Activated CD4-positive, alpha-beta memory T cell treated with anti-CD3 and anti-CD28 coated beads for 36 hours (primary cell): ENCODE results near the gene AFAP1. TPM values are rescaled to one million over a fixed set of nuclear protein-coding genes. Genes with fewer than 3 reads are reported as not detected.
A peak's percentile ranks its signal among the peaks of the same experiment; 100 is the strongest.

Experiments
- CTCF ChIA-PET: fragments of 350-600 bp; sonication (Branson Sonifier 250); formaldehyde crosslinking; loops from one replicate; lab custom pipeline; 2021; ENCODE audit warnings: antibody characterized with exemption, inconsistent platforms; lab: Charles Lee
- POLR2A ChIA-PET: fragments of 350-600 bp; sonication (Branson Sonifier 250); formaldehyde crosslinking; loops from one replicate; lab custom pipeline; 2021; ENCODE audit warnings: antibody characterized with exemption; lab: Charles Lee
- DNase-seq: peaks from one replicate; pipeline ENCODE4 v3.0.0-alpha.2; 2020
- H3K27ac Mint-ChIP-seq: one replicate; pipeline ENCODE4 v1.8.0; 2021; ENCODE audit warnings: mixed read lengths
- H3K27me3 Mint-ChIP-seq: one replicate; pipeline ENCODE4 v1.8.0; 2021; ENCODE audit warnings: mixed read lengths
- H3K36me3 Mint-ChIP-seq: one replicate; pipeline ENCODE4 v1.8.0; 2021; ENCODE audit warnings: mixed read lengths
- H3K4me1 Mint-ChIP-seq: one replicate; pipeline ENCODE4 v1.8.0; 2021; ENCODE audit warnings: low read depth, mixed read lengths
- H3K4me3 Mint-ChIP-seq: one replicate; pipeline ENCODE4 v1.8.0; 2021; ENCODE audit warnings: mild to moderate bottlenecking, mixed read lengths
- H3K9me3 Mint-ChIP-seq: one replicate; pipeline ENCODE4 v1.8.0; 2021; ENCODE audit warnings: mixed read lengths
- intact Hi-C: fragments of 100-400 bp; cut with micrococcal nuclease; formaldehyde crosslinking; loops from one replicate; pipeline ENCODE4 v1.15.1; 2023
- total RNA-seq, 2 experiments: library from RNA; stranded (reverse); gene quantifications; one replicate each; pipeline ENCODE4 v1.2.3, GENCODE V29; 2021

AFAP1 gene
- total RNA-seq, 2 experiments from 2014 or later, result 37.7 to 38.4 TPM

GRCh38 chr4:7806338-7807090 is 133.1 kb downstream of the AFAP1 start:
- intact Hi-C loops, result no loop called here
- H3K4me3 Mint-ChIP-seq, result no peak overlapping the region

GRCh38 chr4:7805533-7806337 is 133.9 kb downstream of the AFAP1 start:
- POLR2A ChIA-PET, result interaction anchor here (1.1 kb wide), 1 partner anchor 49 kb away, joined by 3 read pairs; no protein-coding TSS in a partner anchor
- no peak for DNase-seq
- Mint-ChIP-seq H3K27ac (no peak overlapping the region), H3K36me3 (peaks cover 18% of the 10 kb centered on the region), H3K4me3 (no peak overlapping the region), H3K4me1 (peaks cover 17% of the 10 kb centered on the region), H3K9me3 (peaks cover 3% of the 10 kb centered on the region), H3K27me3 (no peaks in the 10 kb centered on the region)
- CTCF ChIA-PET, result interaction anchor here (0.8 to 9.7 kb wide), 14 partner anchors 10 to 181 kb away, joined by 3 to 212 read pairs (median 9); partner anchors contain the start of gene AFAP1
- intact Hi-C loops, result loop anchor here (2.0 kb wide), 2 partner anchors 23 to 155 kb away; no protein-coding TSS in a partner anchor

More at GRCh38 chr4:7806338-7807090, 133.1 kb downstream of the AFAP1 start:
- Mint-ChIP-seq H3K9me3 (peaks cover 3% of the 10 kb centered on the region), H3K27ac (no peak overlapping the region), H3K27me3 (no peaks in the 10 kb centered on the region), H3K36me3 (peaks cover 19% of the 10 kb centered on the region), H3K4me1 (peaks cover 16% of the 10 kb centered on the region)
- CTCF ChIA-PET, result interaction anchor here (0.8 to 9.7 kb wide), 8 partner anchors 9 to 180 kb away, joined by 3 to 212 read pairs (median 5); no protein-coding TSS in a partner anchor
- DNase-seq, result no peak
- POLR2A ChIA-PET, result no interaction called here

GRCh38 chr4:7804756-7805385 is 134.8 kb downstream of the AFAP1 start:
- ChIA-PET POLR2A (interaction anchor here (1.1 kb wide), 1 partner anchor 50 kb away, joined by 3 read pairs; no protein-coding TSS in a partner anchor), CTCF (interaction anchor here (0.7 to 9.7 kb wide), 43 partner anchors 8 to 610 kb away, joined by 3 to 212 read pairs (median 4); partner anchors contain the start of gene AFAP1)
- Mint-ChIP-seq H3K4me1 (peaks cover 17% of the 10 kb centered on the region), H3K27ac (no peak overlapping the region), H3K4me3 (no peak overlapping the region), H3K27me3 (no peaks in the 10 kb centered on the region), H3K9me3 (peaks cover 3% of the 10 kb centered on the region), H3K36me3 (peaks cover 26% of the 10 kb centered on the region)
- intact Hi-C loops, result loop anchor here (1.0 to 5.0 kb wide), 5 partner anchors 24 to 613 kb away; partner anchors contain the start of gene SORCS2
- DNase-seq, result no peak

- Mint-ChIP-seq H3K36me3 (peaks cover 32% of the 10 kb centered on the region), H3K4me3 (no peak overlapping the region), H3K27me3 (no peaks in the 10 kb centered on the region), H3K27ac (peak overlapping the region; percentile 1), H3K9me3 (peaks cover 3% of the 10 kb centered on the region), H3K4me1 (peaks cover 17% of the 10 kb centered on the region)
- DNase-seq, result peak; percentile 90
- ChIA-PET POLR2A (no interaction called here), CTCF (interaction anchor here (0.7 to 9.7 kb wide), 39 partner anchors 9 to 610 kb away, joined by 3 to 212 read pairs (median 5); no protein-coding TSS in a partner anchor)
- intact Hi-C loops, result loop anchor here (1.0 to 5.0 kb wide), 7 partner anchors 25 to 612 kb away; partner anchors contain the start of gene SORCS2
These were observed 135.5 kb downstream of the AFAP1 start for GRCh38 chr4:7803992-7804755.

GRCh38 chr4:7803371-7803770 is 136.3 kb downstream of the AFAP1 start:
- H3K27me3 Mint-ChIP-seq, result no peaks in the 10 kb centered on the region
- POLR2A ChIA-PET, result interaction anchor here (1.5 kb wide), 1 partner anchor 10 kb away, joined by 3 read pairs; no protein-coding TSS in a partner anchor
- H3K4me1 Mint-ChIP-seq, result peaks cover 18% of the 10 kb centered on the region
- no peaks in the 10 kb centered on the region for H3K9me3 Mint-ChIP-seq
- DNase-seq, result no peak
- peak overlapping the region; percentile 1 for H3K27ac Mint-ChIP-seq
- H3K36me3 Mint-ChIP-seq, result peaks cover 35% of the 10 kb centered on the region
- no peak overlapping the region for H3K4me3 Mint-ChIP-seq
- CTCF ChIA-PET, result interaction anchor here (0.9 to 9.7 kb wide), 26 partner anchors 8 to 612 kb away, joined by 3 to 212 read pairs (median 6); partner anchors contain the start of gene SORCS2
- intact Hi-C loops, result loop anchor here (2.0 to 5.0 kb wide), 4 partner anchors 41 to 611 kb away; partner anchors contain the start of gene SORCS2

GRCh38 chr4:7802093-7802726 is 137.5 kb downstream of the AFAP1 start:
- Mint-ChIP-seq H3K4me1 (peaks cover 25% of the 10 kb centered on the region), H3K27me3 (no peaks in the 10 kb centered on the region), H3K36me3 (peaks cover 37% of the 10 kb centered on the region), H3K9me3 (no peaks in the 10 kb centered on the region), H3K4me3 (no peak overlapping the region), H3K27ac (peak overlapping the region; percentile 46)
- ChIA-PET CTCF (interaction anchor here (0.6 to 9.7 kb wide), 60 partner anchors 8 to 1346 kb away, joined by 3 to 212 read pairs (median 4); partner anchors contain the start of genes AFAP1 and SORCS2), POLR2A (interaction anchor here (0.6 to 1.5 kb wide), 4 partner anchors 12 to 171 kb away, joined by 3 to 5 read pairs (median 4); no protein-coding TSS in a partner anchor)
- intact Hi-C loops, result loop anchor here (1.0 to 5.0 kb wide), 6 partner anchors 32 to 610 kb away; partner anchors contain the start of gene SORCS2
- peak; percentile 90 for DNase-seq

GRCh38 chr4:7801641-7802040 is 138.0 kb downstream of the AFAP1 start:
- H3K36me3 Mint-ChIP-seq, result peaks cover 40% of the 10 kb centered on the region
- ChIA-PET POLR2A (interaction anchor here (1.0 to 1.5 kb wide), 2 partner anchors 12 to 169 kb away, joined by 3 to 4 read pairs; no protein-coding TSS in a partner anchor), CTCF (interaction anchor here (0.6 to 9.7 kb wide), 47 partner anchors 8 to 1346 kb away, joined by 3 to 212 read pairs (median 6); partner anchors contain the start of gene AFAP1)
- no peaks in the 10 kb centered on the region for H3K9me3 Mint-ChIP-seq
- no peaks in the 10 kb centered on the region for H3K27me3 Mint-ChIP-seq
- H3K4me1 Mint-ChIP-seq, result peaks cover 28% of the 10 kb centered on the region
- no peak for DNase-seq
- intact Hi-C loops, result loop anchor here (1.0 to 5.0 kb wide), 6 partner anchors 31 to 609 kb away; partner anchors contain the start of gene SORCS2
- H3K4me3 Mint-ChIP-seq, result no peak overlapping the region
- peak overlapping the region; percentile 46 for H3K27ac Mint-ChIP-seq

- Mint-ChIP-seq H3K9me3 (no peaks in the 10 kb centered on the region), H3K4me3 (no peak overlapping the region), H3K36me3 (peaks cover 40% of the 10 kb centered on the region), H3K4me1 (peaks cover 28% of the 10 kb centered on the region), H3K27me3 (no peaks in the 10 kb centered on the region), H3K27ac (no peak overlapping the region)
- CTCF ChIA-PET, result interaction anchor here (0.6 to 6.2 kb wide), 16 partner anchors 9 to 609 kb away, joined by 3 to 104 read pairs (median 6); no protein-coding TSS in a partner anchor
- POLR2A ChIA-PET, result no interaction called here
- intact Hi-C loops, result loop anchor here (5.0 kb wide), 2 partner anchors 76 to 609 kb away; partner anchors contain the start of gene SORCS2
- DNase-seq, result no peak
These were observed 138.7 kb downstream of the AFAP1 start for GRCh38 chr4:7801001-7801400.

GRCh38 chr4:7800410-7800809 is 139.3 kb downstream of the AFAP1 start:
- peaks cover 40% of the 10 kb centered on the region for H3K36me3 Mint-ChIP-seq
- peaks cover 28% of the 10 kb centered on the region for H3K4me1 Mint-ChIP-seq
- ChIA-PET POLR2A (no interaction called here), CTCF (interaction anchor here (0.6 to 6.2 kb wide), 9 partner anchors 15 to 609 kb away, joined by 3 to 104 read pairs (median 3); no protein-coding TSS in a partner anchor)
- H3K4me3 Mint-ChIP-seq, result no peak overlapping the region
- H3K27ac Mint-ChIP-seq, result no peak overlapping the region
- DNase-seq, result no peak
- intact Hi-C loops, result loop anchor here (5.0 kb wide), 2 partner anchors 77 to 608 kb away; partner anchors contain the start of gene SORCS2
- H3K9me3 Mint-ChIP-seq, result no peaks in the 10 kb centered on the region
- no peaks in the 10 kb centered on the region for H3K27me3 Mint-ChIP-seq
